HepG2 (cell line): ENCODE data around the gene UVSSA. TPM values are rescaled to one million over a fixed set of nuclear protein-coding genes. Genes with fewer than 3 reads are reported as not detected.

ENCODE experiments used
- ARNT ChIP-seq: fragments of 450-650 bp; IDR thresholded peaks from 2 replicates; pipeline ENCODE4 v1.6.1; 2017
- EED ChIP-seq: sonication (generic); formaldehyde crosslinking; IDR thresholded peaks from 2 replicates; pipeline ENCODE4 v1.5.0; 2020; ENCODE audit warnings: mild to moderate bottlenecking, missing genetic modification reagents
- GABPB1 ChIP-seq: IDR thresholded peaks from 2 replicates; pipeline ENCODE4 v1.6.1; 2016; ENCODE audit warnings: mild to moderate bottlenecking, missing genetic modification reagents, moderate library complexity, missing compliant biosample characterization
- HNRNPUL1 ChIP-seq: fragments of 200-400 bp; formaldehyde crosslinking; IDR thresholded peaks from 2 replicates; pipeline ENCODE4 v1.6.1; 2017; ENCODE audit warnings: low read depth, mild to moderate bottlenecking, low read length, moderate library complexity
- LBX2 ChIP-seq: sonication (generic); formaldehyde crosslinking; IDR thresholded peaks from 2 replicates; pipeline ENCODE4 v1.5.0; 2020; ENCODE audit warnings: missing genetic modification reagents, mild to moderate bottlenecking, borderline replicate concordance
- MEF2D ChIP-seq: sonication (generic); formaldehyde crosslinking; IDR thresholded peaks from 2 replicates; pipeline ENCODE4 v1.5.1; 2020; ENCODE audit warnings: mild to moderate bottlenecking, missing genetic modification reagents
- MIXL1 ChIP-seq: IDR thresholded peaks from 2 replicates; pipeline ENCODE4 v1.6.1; 2016
- MLXIP ChIP-seq: sonication (generic); formaldehyde crosslinking; IDR thresholded peaks from 2 replicates; pipeline ENCODE4 v1.9.0; 2021; ENCODE audit warnings: missing genetic modification reagents, borderline replicate concordance
- MTF1 ChIP-seq: sonication (generic); formaldehyde crosslinking; IDR thresholded peaks from 2 replicates; pipeline ENCODE4 v1.5.0; 2020; ENCODE audit warnings: missing genetic modification reagents
- NFIB ChIP-seq: sonication (generic); formaldehyde crosslinking; IDR thresholded peaks from 2 replicates; pipeline ENCODE4 v1.9.0; 2021; ENCODE audit warnings: missing genetic modification reagents, mild to moderate bottlenecking, borderline replicate concordance
- PRMT3 ChIP-seq: sonication (generic); formaldehyde crosslinking; IDR thresholded peaks from 2 replicates; pipeline ENCODE4 v1.8.1; 2022; ENCODE audit warnings: low read depth, mild to moderate bottlenecking, moderate library complexity, missing genetic modification reagents, borderline replicate concordance
- RBM22 ChIP-seq: fragments of 200-400 bp; formaldehyde crosslinking; optimal IDR thresholded peaks from 2 replicates; pipeline ENCODE3; 2017; ENCODE audit warnings: mild to moderate bottlenecking, low read length, moderate library complexity
- SKIL ChIP-seq: sonication (generic); formaldehyde crosslinking; IDR thresholded peaks from 2 replicates; pipeline ENCODE4 v1.8.0; 2022; ENCODE audit warnings: missing genetic modification reagents, mild to moderate bottlenecking, moderate library complexity, borderline replicate concordance
- SOX5 ChIP-seq: IDR thresholded peaks from 2 replicates; pipeline ENCODE4 v1.6.1; 2016; ENCODE audit warnings: borderline replicate concordance
- TFDP1 ChIP-seq: IDR thresholded peaks from 2 replicates; pipeline ENCODE4 v1.6.1; 2016; ENCODE audit warnings: missing compliant biosample characterization, missing genetic modification reagents, borderline replicate concordance
- TIGD3 ChIP-seq: sonication (generic); formaldehyde crosslinking; IDR thresholded peaks from 2 replicates; pipeline ENCODE4 v1.5.1; 2020; ENCODE audit warnings: mild to moderate bottlenecking, missing genetic modification reagents, borderline replicate concordance
- TOPORS ChIP-seq: sonication (generic); formaldehyde crosslinking; IDR thresholded peaks from 2 replicates; pipeline ENCODE4 v1.8.0; 2023; ENCODE audit warnings: mild to moderate bottlenecking, missing genetic modification reagents
- ZMYM4 ChIP-seq: sonication (generic); formaldehyde crosslinking; IDR thresholded peaks from 2 replicates; pipeline ENCODE4 v1.8.1; 2023; ENCODE audit warnings: mild to moderate bottlenecking, missing genetic modification reagents
- ZNF292 ChIP-seq: sonication (generic); formaldehyde crosslinking; IDR thresholded peaks from 2 replicates; pipeline ENCODE4 v1.8.1; 2022; ENCODE audit warnings: mild to moderate bottlenecking, low read depth, missing genetic modification reagents, borderline replicate concordance
- ZNF3 ChIP-seq: IDR thresholded peaks from 2 replicates; pipeline ENCODE4 v1.7.0; 2017; ENCODE audit warnings: inconsistent platforms
- ZNF34 ChIP-seq: sonication (generic); formaldehyde crosslinking; IDR thresholded peaks from 2 replicates; pipeline ENCODE4 v1.4.0; 2020; ENCODE audit warnings: mild to moderate bottlenecking, missing genetic modification reagents, borderline replicate concordance
- ZNF720 ChIP-seq: sonication (generic); formaldehyde crosslinking; IDR thresholded peaks from 2 replicates; pipeline ENCODE4 v1.4.0; 2020; ENCODE audit warnings: missing genetic modification reagents
- polyA plus RNA-seq, 8 experiments: library from polyadenylated mRNA; depleted of rRNA in 3 of 8; stranded (reverse) in 7 of 8; unstranded in 1 of 8; fragments of >200 nt; fragmentation: Illumina TruSeq in 4 of 8; extraction: Trizol in 4 of 8; gene quantifications; 2 replicates each; pipeline versions ENCODE4 v1.2.1 to v1.2.3, GENCODE V29; 2011 to 2016; ENCODE audit warnings: low read depth in 4 of 8, missing spikeins in 1 of 8, mixed read lengths in 1 of 8; ENCODE audit not compliant: insufficient read depth in 1 of 8
- total RNA-seq, 5 experiments: library from RNA; depleted of rRNA; stranded (reverse); fragments of >200 nt; fragmentation: Illumina TruSeq; extraction: Trizol; gene quantifications; 2 replicates each; pipeline ENCODE4 v1.2.3, GENCODE V29; 2016; ENCODE audit warnings: low read depth in 1 of 5

UVSSA gene
- total and polyA plus RNA-seq, 2 of the 13 experiments (the other 11 are each of a cell fraction or from before 2014, with no cell fraction given) = 4.6 to 8.4 TPM

- TF ChIP-seq NFIB (CRISPR knock-in tag) (no peak), SKIL (CRISPR knock-in tag) (no peak), TIGD3 (no peak), EED (no peak), ZNF292 (CRISPR knock-in tag) (no peak), MTF1 (CRISPR knock-in tag) (no peak), RBM22 (no peak), ZNF3 (CRISPR knock-in tag) (no peak), ARNT (no peak), MIXL1 (CRISPR knock-in tag) (no peak), ZMYM4 (CRISPR knock-in tag) (peak; percentile 43; the same call in 1 of the 2 replicates), GABPB1 (CRISPR knock-in tag) (peak; percentile 93), PRMT3 (CRISPR knock-in tag) (no peak), HNRNPUL1 (no peak), ZNF34 (no peak), ZNF720 (CRISPR knock-in tag) (no peak), SOX5 (CRISPR knock-in tag) (peak; percentile 29; the same call in 1 of the 2 replicates), LBX2 (no peak), MEF2D (CRISPR knock-in tag) (peak; percentile 76), MLXIP (CRISPR knock-in tag) (no peak), TOPORS (CRISPR knock-in tag) (no peak; the same call in 1 of the 2 replicates), TFDP1 (peak; percentile 72)
Measured at GRCh38 chr4:1346781-1347409, at the start of gene UVSSA (continued).
